NCI-H2196 treated with DMSO at 0.1 percent for 48 hours (cell line): ENCODE data around the gene CLDN19.
"Not testable (repeated sequence)": the region's sequence is repeated elsewhere in the genome, so short reads cannot be mapped to it uniquely, and the experiment has no call there.

Experiments used
- DNase-seq: peaks from one replicate; lab custom pipeline; 2025; ENCODE audit not compliant: unreplicated experiment; lab: John Stamatoyannopoulos, UW

The CLDN19 gene

GRCh38 chr1:42761567-42761966 is 21.5 kb upstream of the CLDN19 start:
- no peak for DNase-seq

- DNase-seq = no peak
These were observed 19.1 kb upstream of the CLDN19 start for GRCh38 chr1:42759114-42759513.

GRCh38 chr1:42758641-42759040 is 18.6 kb upstream of the CLDN19 start:
- no peak for DNase-seq

- no peak for DNase-seq
These were observed 17.8 kb upstream of the CLDN19 start for GRCh38 chr1:42757892-42758275.

- peak; percentile 73 for DNase-seq
These were observed 17.2 kb upstream of the CLDN19 start for GRCh38 chr1:42756956-42757891.

- DNase-seq = no peak
These were observed 13.0 kb upstream of the CLDN19 start for GRCh38 chr1:42753070-42753469.

- DNase-seq = no peak
These were observed 12.2 kb upstream of the CLDN19 start for GRCh38 chr1:42752284-42752683.

- not testable (repeated sequence) for DNase-seq
These were observed 11.6 kb upstream of the CLDN19 start for GRCh38 chr1:42751511-42752070.

GRCh38 chr1:42750041-42750440 is 10.0 kb upstream of the CLDN19 start:
- no peak for DNase-seq

- DNase-seq = no peak
These were observed 8.7 kb upstream of the CLDN19 start for GRCh38 chr1:42748461-42749410.

GRCh38 chr1:42748021-42748420 is 8.0 kb upstream of the CLDN19 start:
- no peak for DNase-seq

GRCh38 chr1:42747125-42747524 is 7.1 kb upstream of the CLDN19 start:
- no peak for DNase-seq

GRCh38 chr1:42746436-42747105 is 6.5 kb upstream of the CLDN19 start:
- no peak for DNase-seq

GRCh38 chr1:42745851-42746250 is 5.8 kb upstream of the CLDN19 start:
- DNase-seq = no peak

- DNase-seq = no peak
These were observed 4.0 kb upstream of the CLDN19 start for GRCh38 chr1:42744148-42744413.

GRCh38 chr1:42743317-42744147 is 3.5 kb upstream of the CLDN19 start:
- DNase-seq = no peak

GRCh38 chr1:42742617-42743316 is 2.7 kb upstream of the CLDN19 start:
- DNase-seq = no peak

GRCh38 chr1:42742141-42742540 is 2.1 kb upstream of the CLDN19 start:
- DNase-seq = no peak

GRCh38 chr1:42741706-42742105 is 1.7 kb upstream of the CLDN19 start:
- no peak for DNase-seq
